ENCODE results near the gene ZBTB33. TPM values are rescaled to one million over a fixed set of nuclear protein-coding genes. Genes with fewer than 3 reads are reported as not detected.

The ZBTB33 gene
- total and polyA plus RNA-seq, 8 donors = 1.7 to 12.0 (median 6.0) TPM

DNA sequence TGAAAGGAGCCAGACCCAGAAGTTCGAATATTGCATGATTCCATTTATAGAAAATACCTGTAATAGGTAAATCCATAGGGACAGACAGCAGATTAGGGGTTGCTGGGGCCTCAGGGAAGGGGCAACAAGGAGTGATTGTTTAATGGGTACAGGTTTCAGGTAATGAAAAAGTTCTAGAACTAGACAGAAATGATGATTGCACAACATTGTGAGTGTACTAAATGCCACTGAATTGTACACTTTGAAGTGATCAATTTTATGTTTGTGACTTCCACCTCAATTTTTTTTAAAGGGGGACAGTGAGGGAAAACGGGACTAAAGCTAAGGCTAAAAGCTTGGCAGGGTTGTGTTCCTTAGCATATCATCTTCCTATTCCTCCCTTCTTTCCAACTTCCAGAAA lies 23.5 kb downstream of the ZBTB33 start:
- TF ChIP-seq, protein P1, sequence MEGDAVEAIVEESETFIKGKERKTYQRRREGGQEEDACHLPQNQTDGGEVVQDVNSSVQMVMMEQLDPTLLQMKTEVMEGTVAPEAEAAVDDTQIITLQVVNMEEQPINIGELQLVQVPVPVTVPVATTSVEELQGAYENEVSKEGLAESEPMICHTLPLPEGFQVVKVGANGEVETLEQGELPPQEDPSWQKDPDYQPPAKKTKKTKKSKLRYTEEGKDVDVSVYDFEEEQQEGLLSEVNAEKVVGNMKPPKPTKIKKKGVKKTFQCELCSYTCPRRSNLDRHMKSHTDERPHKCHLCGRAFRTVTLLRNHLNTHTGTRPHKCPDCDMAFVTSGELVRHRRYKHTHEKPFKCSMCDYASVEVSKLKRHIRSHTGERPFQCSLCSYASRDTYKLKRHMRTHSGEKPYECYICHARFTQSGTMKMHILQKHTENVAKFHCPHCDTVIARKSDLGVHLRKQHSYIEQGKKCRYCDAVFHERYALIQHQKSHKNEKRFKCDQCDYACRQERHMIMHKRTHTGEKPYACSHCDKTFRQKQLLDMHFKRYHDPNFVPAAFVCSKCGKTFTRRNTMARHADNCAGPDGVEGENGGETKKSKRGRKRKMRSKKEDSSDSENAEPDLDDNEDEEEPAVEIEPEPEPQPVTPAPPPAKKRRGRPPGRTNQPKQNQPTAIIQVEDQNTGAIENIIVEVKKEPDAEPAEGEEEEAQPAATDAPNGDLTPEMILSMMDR (IDR thresholded peaks at IDR 0.05) = no peak
- intact Hi-C loops (cut with DNase I) = no loop called here
- ATAC-seq = no peak
- no peak for DNase-seq
- Histone ChIP-seq H3K4me3 (no peak overlapping the region), H3K27ac (no peak overlapping the region), H3K9me3 (no peaks in the 10 kb centered on the region), H3K36me3 (no peaks in the 10 kb centered on the region), H3K4me1 (no peaks in the 10 kb centered on the region), H3K27me3 (no peaks in the 10 kb centered on the region)
- 31 to 38% methylated on average over 2 of the region's 2 CpGs for WGBS, 2 donors
- no peak for FAIRE-seq

DNA sequence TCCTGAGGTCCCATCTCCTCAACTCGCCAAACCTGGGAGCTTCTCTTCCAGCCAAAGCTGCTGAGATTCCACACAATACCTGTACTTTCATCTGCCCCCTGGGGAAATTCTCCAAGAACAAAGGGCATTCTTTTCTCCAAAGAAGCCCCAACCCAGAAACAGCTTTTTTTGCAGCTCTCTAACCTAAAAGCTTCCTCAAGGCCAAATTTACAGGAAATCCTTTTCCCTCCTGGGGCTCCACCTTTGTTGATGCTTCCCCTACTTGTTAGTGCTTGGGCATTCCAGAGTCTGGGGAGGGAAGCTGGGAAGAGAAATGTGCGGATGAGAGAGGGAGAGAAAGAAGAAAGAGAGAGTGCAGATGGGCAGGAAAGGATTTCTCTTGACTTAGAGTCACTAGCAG lies 24.3 kb downstream of the ZBTB33 start:
- Histone ChIP-seq H3K4me1 (no peaks in the 10 kb centered on the region), H3K27ac (no peak overlapping the region), H3K27me3 (no peaks in the 10 kb centered on the region), H3K9me3 (no peaks in the 10 kb centered on the region), H3K36me3 (no peaks in the 10 kb centered on the region), H3K4me3 (no peak overlapping the region)
- 56 to 76% methylated on average over 2 of the region's 2 CpGs for WGBS, 2 donors
- no peak for FAIRE-seq
- ATAC-seq = no peak
- TF ChIP-seq, protein P1 (IDR thresholded peaks at IDR 0.05) = no peak
- no peak for DNase-seq
- intact Hi-C loops (cut with DNase I) = no loop called here

DNA sequence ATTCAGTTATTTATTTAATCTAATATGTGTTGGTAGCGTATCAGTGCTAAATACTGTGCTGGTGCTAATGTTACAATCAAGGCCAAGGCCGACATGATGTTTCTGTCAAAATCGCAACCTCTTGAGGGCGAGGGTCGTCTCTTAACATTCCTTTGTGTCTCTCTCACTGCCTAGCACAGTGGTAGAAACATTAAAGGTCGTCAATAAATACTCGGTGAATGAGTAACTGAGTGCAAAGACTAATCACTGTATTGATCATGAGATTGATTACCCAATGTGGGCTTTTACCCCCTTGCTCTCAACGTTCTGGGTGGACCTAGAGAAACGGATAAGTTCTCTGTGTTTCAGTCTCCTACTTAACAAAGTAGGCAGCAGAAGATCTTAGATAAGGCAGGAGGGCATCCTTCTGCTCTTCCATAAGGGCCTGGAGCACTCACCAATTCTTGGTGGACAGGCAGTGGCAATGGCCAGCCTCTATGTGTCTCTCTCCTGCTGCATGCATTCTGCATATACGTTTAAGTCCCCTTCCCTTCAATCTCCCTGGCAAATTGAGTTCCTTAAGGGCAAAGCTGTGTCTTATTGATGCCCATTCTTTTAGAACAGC lies 30.5 kb downstream of the ZBTB33 start:
- Histone ChIP-seq H3K9me3 (no peaks in the 10 kb centered on the region), H3K4me1 (no peaks in the 10 kb centered on the region), H3K27ac (peak overlapping the region in 1 of 4 donors; percentile 52), H3K4me3 (no peak overlapping the region), H3K27me3 (no peaks in the 10 kb centered on the region), H3K36me3 (no peaks in the 10 kb centered on the region)
- intact Hi-C loops (cut with DNase I) = no loop called here
- DNase-seq (no peak), FAIRE-seq (no peak), ATAC-seq (no peak)
- TF ChIP-seq, protein P1 (IDR thresholded peaks at IDR 0.05) = no peak
- WGBS, 2 donors = 54 to 71% methylated on average over 10 of the region's 10 CpGs

DNA sequence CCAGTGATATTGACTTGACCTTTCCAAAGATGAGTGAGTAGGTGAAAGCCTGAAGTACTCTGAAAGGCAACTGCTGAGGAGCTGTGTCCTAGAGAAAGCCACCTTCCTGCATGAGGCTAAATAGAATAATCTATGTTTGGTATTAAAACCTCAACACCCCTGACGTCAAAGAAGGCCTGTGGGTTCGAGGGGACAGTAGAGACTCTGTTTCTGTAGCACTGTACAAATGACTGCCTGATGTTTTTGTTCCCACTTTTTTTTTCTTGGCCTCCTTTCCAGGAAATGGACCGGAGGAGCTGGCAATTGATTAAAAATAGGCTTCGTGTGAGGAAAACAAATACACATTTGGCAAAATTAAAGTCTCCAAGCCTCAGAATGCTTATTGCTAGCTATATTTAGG lies 31.1 kb downstream of the ZBTB33 start:
- intact Hi-C loops (cut with DNase I) = no loop called here
- Histone ChIP-seq H3K9me3 (no peaks in the 10 kb centered on the region), H3K36me3 (no peaks in the 10 kb centered on the region), H3K4me3 (no peak overlapping the region), H3K27me3 (no peaks in the 10 kb centered on the region), H3K27ac (peak overlapping the region in 2 of 4 donors; percentile 49 to 52), H3K4me1 (no peaks in the 10 kb centered on the region)
- no peak for DNase-seq
- FAIRE-seq = no peak
- peak in 3 of 4 donors; percentile 53 to 71 (median 64) for ATAC-seq
- WGBS, 2 donors = 5 to 11% methylated on average over 4 of the region's 4 CpGs
- TF ChIP-seq, protein P1 (IDR thresholded peaks at IDR 0.05) = no peak

DNA sequence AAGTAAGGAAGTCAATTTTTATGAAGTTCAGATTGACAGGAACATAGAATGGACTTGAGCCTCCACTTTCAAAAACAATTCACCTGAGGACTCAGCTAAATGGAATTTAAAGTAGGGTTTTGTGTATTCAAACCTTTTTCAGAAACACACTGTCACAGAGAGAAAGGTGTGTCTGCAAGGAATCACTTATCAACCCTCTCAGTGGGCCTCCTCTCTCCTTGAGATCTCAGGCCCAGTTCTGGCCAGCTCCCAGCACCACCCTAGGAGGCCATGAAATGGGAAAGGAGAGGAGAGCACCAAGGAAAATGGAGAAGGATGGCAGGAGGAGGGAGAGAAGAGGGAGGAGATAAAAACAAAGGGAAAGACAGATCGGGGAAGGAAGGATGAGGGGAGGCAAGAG lies 32.1 kb downstream of the ZBTB33 start:
- H3K4me1 ChIP-seq = no peaks in the 10 kb centered on the region
- no peaks in the 10 kb centered on the region for H3K9me3 ChIP-seq
- no peak for ATAC-seq
- FAIRE-seq = no peak
- DNase-seq = no peak
- H3K27ac ChIP-seq = peak overlapping the region in 2 of 4 donors; percentile 49 to 52
- H3K36me3 ChIP-seq = no peaks in the 10 kb centered on the region
- 59 to 84% methylated on average over 1 of the region's 1 CpG for WGBS, 2 donors
- no peak overlapping the region for H3K4me3 ChIP-seq
- intact Hi-C loops (cut with DNase I) = no loop called here
- no peaks in the 10 kb centered on the region for H3K27me3 ChIP-seq
- TF ChIP-seq, protein P1 (IDR thresholded peaks at IDR 0.05) = no peak

Measured in pancreas (tissue), 10 donors.